GM23248 (cell line): ENCODE results near the gene PLA2G4E. TPM values are rescaled to one million over a fixed set of nuclear protein-coding genes. Genes with fewer than 3 reads are reported as not detected.

Experiments used
- DNase-seq: peaks from one replicate; pipeline ENCODE4 v3.0.0-alpha.2; 2015
- H2AFZ ChIP-seq: fragments of 200-600 bp; sonication (generic); 2 replicates; pipeline ENCODE4 v1.6.1; 2016; ENCODE audit warnings: antibody characterized with exemption
- H3F3A ChIP-seq: fragments of 200-600 bp; sonication (generic); 2 replicates; pipeline ENCODE4 v1.6.1; 2016; ENCODE audit warnings: mild to moderate bottlenecking, antibody characterized with exemption, mixed run types; ENCODE audit not compliant: insufficient read depth
- H3K27ac ChIP-seq: fragments of 200-600 bp; sonication (generic); 2 replicates; pipeline ENCODE4 v1.5.1; 2016; ENCODE audit warnings: mild to moderate bottlenecking
- H3K27me3 ChIP-seq: fragments of 200-600 bp; sonication (generic); replicated peaks from 2 replicates; pipeline ENCODE4 v1.6.1; 2016; ENCODE audit warnings: mild to moderate bottlenecking; ENCODE audit not compliant: insufficient read depth
- H3K36me3 ChIP-seq: fragments of 200-600 bp; sonication (generic); 2 replicates; pipeline ENCODE4 v1.6.1; 2016; ENCODE audit warnings: low read depth, mild to moderate bottlenecking
- H3K4me1 ChIP-seq: fragments of 200-600 bp; sonication (generic); 2 replicates; pipeline ENCODE4 v1.6.1; 2016; ENCODE audit warnings: mild to moderate bottlenecking; ENCODE audit not compliant: insufficient read depth
- H3K4me2 ChIP-seq: fragments of 200-600 bp; sonication (generic); one replicate; pipeline ENCODE4 v1.6.1; 2016; ENCODE audit warnings: mild to moderate bottlenecking; ENCODE audit not compliant: unreplicated experiment
- H3K4me3 ChIP-seq: fragments of 200-600 bp; sonication (generic); 2 replicates; pipeline ENCODE4 v1.5.1; 2016; ENCODE audit warnings: mild to moderate bottlenecking
- H3K79me2 ChIP-seq: fragments of 200-600 bp; sonication (generic); 2 replicates; pipeline ENCODE4 v1.6.1; 2016; ENCODE audit warnings: mild to moderate bottlenecking; ENCODE audit not compliant: insufficient read depth
- H3K9ac ChIP-seq: fragments of 200-600 bp; sonication (generic); 2 replicates; pipeline ENCODE4 v1.6.1; 2016; ENCODE audit warnings: mild to moderate bottlenecking
- H3K9me2 ChIP-seq: fragments of 200-600 bp; sonication (generic); 2 replicates; pipeline ENCODE4 v1.6.1; 2016; ENCODE audit warnings: mixed run types, mild to moderate bottlenecking, moderate library complexity; ENCODE audit not compliant: insufficient read depth
- H3K9me3 ChIP-seq: fragments of 200-600 bp; sonication (generic); one replicate; pipeline ENCODE4 v1.6.1; 2017; ENCODE audit warnings: low read depth
- H4K20me1 ChIP-seq: fragments of 200-600 bp; sonication (generic); 2 replicates; pipeline ENCODE4 v1.6.0; 2016; ENCODE audit not compliant: insufficient read depth
- EZH2 ChIP-seq: fragments of 200-600 bp; sonication (generic); IDR thresholded peaks from 2 replicates; pipeline ENCODE4 v1.6.1; 2018; ENCODE audit warnings: antibody characterized with exemption, mild to moderate bottlenecking; ENCODE audit not compliant: insufficient read depth, poor library complexity, severe bottlenecking
- EZH2phosphoT487 ChIP-seq: fragments of 200-600 bp; sonication (generic); IDR thresholded peaks from 2 replicates; pipeline ENCODE4 v1.6.1; 2018; ENCODE audit warnings: antibody characterized with exemption, moderate library complexity, mild to moderate bottlenecking, low read depth; ENCODE audit not compliant: insufficient read depth
- WGBS, 2 experiments: methylation state at CpG; one replicate each; pipeline ENCODE4 v1.1.6; 2015 to 2017; ENCODE audit warnings: low lambda C conversion rate in 2 of 2, low coverage in 1 of 2; ENCODE audit errors: missing lambda C conversion rate in 2 of 2; 5-methylcytosine and 5-hydroxymethylcytosine counted together
- in situ Hi-C: fragments of 300-500 bp; cut with MboI; formaldehyde crosslinking; loops from 2 replicates; pipeline ENCODE4 v1.15.0; 2020
- polyA plus RNA-seq: library from polyadenylated mRNA; unstranded; fragments of >200 nt; fragmentation: Nextera tagmentation; extraction: Ambion mirVana; gene quantifications from 2 replicates; pipeline ENCODE4 v1.2.1, GENCODE V29; 2016
- total RNA-seq: library from RNA; depleted of rRNA; stranded (reverse); fragments of >200 nt; shearing (Covaris generic); gene quantifications from 2 replicates; pipeline ENCODE4 v1.2.3, GENCODE V29; 2014

The PLA2G4E gene
- total and polyA plus RNA-seq, 2 experiments from 2014 or later: not detected

DNA sequence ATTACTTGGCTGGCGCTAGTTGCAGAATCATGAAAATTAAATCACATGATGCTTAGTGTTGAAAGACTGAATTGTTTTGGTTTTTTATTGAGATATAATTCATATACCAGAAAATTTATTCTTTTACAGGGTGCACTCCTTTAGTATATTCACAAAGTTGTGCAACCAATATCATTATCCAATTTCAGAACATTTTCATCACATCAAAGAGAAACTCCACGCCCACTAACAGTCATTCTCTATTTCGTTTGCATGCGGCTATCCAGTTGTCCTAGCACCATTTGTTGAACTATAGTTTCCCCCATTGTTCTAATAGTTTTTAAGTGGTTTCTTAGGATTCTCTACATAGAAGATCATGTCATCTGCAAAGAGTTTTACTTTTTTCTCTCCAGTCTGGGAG is 52.1 kb downstream of the PLA2G4E start:
- no peaks in the 10 kb centered on the region for H3K27me3 ChIP-seq
- no peak overlapping the region for H2AFZ ChIP-seq
- in situ Hi-C loops: no loop called here
- H3K9ac ChIP-seq: 0 out of 2 replicates have a peak overlapping the region, but pooled peaks have one; percentile 69
- peak overlapping the region; percentile 66 for H3K4me2 ChIP-seq
- peak; percentile 37 for DNase-seq
- H4K20me1 ChIP-seq: no peaks in the 10 kb centered on the region
- no peaks in the 10 kb centered on the region for H3K9me2 ChIP-seq
- no peaks in the 10 kb centered on the region for H3K9me3 ChIP-seq
- WGBS, 2 experiments: 57 to 63% methylated on average over 4 of the region's 4 CpGs
- peak overlapping the region; percentile 75; the same call in 1 of the 2 replicates for H3K27ac ChIP-seq
- H3K4me3 ChIP-seq: no peak overlapping the region
- no peaks in the 10 kb centered on the region for H3K36me3 ChIP-seq
- no peak for TF ChIP-seq EZH2
- TF ChIP-seq EZH2phosphoT487: no peak
- peaks cover 30% of the 10 kb centered on the region for H3F3A ChIP-seq
- peaks cover 85% of the 10 kb centered on the region for H3K79me2 ChIP-seq
- H3K4me1 ChIP-seq: peaks cover 30% of the 10 kb centered on the region

DNA sequence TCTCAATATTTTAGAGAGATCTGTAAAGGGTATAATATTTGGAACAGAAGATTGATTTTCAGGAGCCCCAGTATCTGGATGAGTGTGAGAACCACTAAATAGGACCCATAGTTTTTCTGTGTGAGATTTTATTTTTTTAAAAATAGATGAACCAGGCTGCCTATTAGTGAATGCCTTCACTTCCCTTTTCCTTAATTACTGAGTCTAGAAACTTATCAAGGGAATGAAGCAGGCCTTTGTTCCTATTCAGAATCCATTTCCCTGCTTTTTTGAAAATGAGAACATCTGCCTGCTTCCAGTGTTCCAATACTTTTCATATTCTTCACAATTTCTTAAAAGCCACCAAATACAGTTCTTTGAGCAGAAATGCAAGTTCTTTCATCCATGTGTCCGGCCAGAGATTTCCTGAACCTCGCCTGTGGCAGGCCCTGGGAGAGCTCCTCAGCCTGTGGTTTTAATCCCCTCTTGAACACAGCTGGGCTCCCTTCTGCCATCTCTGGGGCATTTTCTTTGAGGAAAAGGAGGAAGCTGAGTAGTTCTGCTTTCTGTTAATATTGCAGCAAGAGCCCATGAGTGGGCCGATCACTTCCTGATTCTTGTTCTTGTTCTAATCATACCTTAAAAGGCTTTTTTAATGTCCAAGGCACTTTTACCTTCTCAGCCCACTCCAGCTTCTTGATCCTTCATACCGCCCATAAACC is 53.2 kb downstream of the PLA2G4E start:
- no peaks in the 10 kb centered on the region for H4K20me1 ChIP-seq
- 8 to 14% methylated on average over 4 of the region's 4 CpGs for WGBS, 2 experiments
- peak overlapping the region; percentile 66 for H3K4me2 ChIP-seq
- in situ Hi-C loops: no loop called here
- H3K9ac ChIP-seq: peak overlapping the region; percentile 69
- H2AFZ ChIP-seq: peak overlapping the region; percentile 83
- H3K4me3 ChIP-seq: peak overlapping the region; percentile 52
- DNase-seq: peak; percentile 66
- H3K9me3 ChIP-seq: no peaks in the 10 kb centered on the region
- TF ChIP-seq EZH2phosphoT487 (no peak), EZH2 (no peak)
- H3F3A ChIP-seq: peaks cover 30% of the 10 kb centered on the region
- H3K27ac ChIP-seq: peak overlapping the region; percentile 75
- peaks cover 94% of the 10 kb centered on the region for H3K79me2 ChIP-seq
- no peaks in the 10 kb centered on the region for H3K36me3 ChIP-seq
- H3K4me1 ChIP-seq: peaks cover 30% of the 10 kb centered on the region
- no peaks in the 10 kb centered on the region for H3K27me3 ChIP-seq
- H3K9me2 ChIP-seq: no peaks in the 10 kb centered on the region

- H3K27ac ChIP-seq: 0 out of 2 replicates have a peak overlapping the region, but pooled peaks have one; percentile 75
Observed at GRCh38 chr15:41966920-41967465, 53.8 kb downstream of the PLA2G4E start.

GRCh38 chr15:41966414-41966812 is 54.4 kb downstream of the PLA2G4E start:
- in situ Hi-C loops: no loop called here
- TF ChIP-seq EZH2 (no peak), EZH2phosphoT487 (no peak)
- 54 to 57% methylated on average over 4 of the region's 4 CpGs for WGBS, 2 experiments

More at GRCh38 chr15:41966920-41967465, 53.8 kb downstream of the PLA2G4E start:
- Histone ChIP-seq H3K36me3 (no peaks in the 10 kb centered on the region), H3K4me3 (no peak overlapping the region), H3K9me3 (no peaks in the 10 kb centered on the region), H3K79me2 (peaks cover 98% of the 10 kb centered on the region), H3K9me2 (no peaks in the 10 kb centered on the region), H2AFZ (no peak overlapping the region), H4K20me1 (no peaks in the 10 kb centered on the region), H3K9ac (no peak overlapping the region), H3K4me1 (peaks cover 30% of the 10 kb centered on the region), H3K27me3 (no peaks in the 10 kb centered on the region), H3F3A (peaks cover 30% of the 10 kb centered on the region), H3K4me2 (peak overlapping the region; percentile 66)
- no peak for DNase-seq
- in situ Hi-C loops: no loop called here
- TF ChIP-seq EZH2 (no peak), EZH2phosphoT487 (no peak)
- 87 to 91% methylated on average over 3 of the region's 3 CpGs for WGBS, 2 experiments

More at GRCh38 chr15:41966414-41966812, 54.4 kb downstream of the PLA2G4E start:
- H3K27me3 ChIP-seq: no peaks in the 10 kb centered on the region
- H4K20me1 ChIP-seq: no peaks in the 10 kb centered on the region
- no peak overlapping the region for H2AFZ ChIP-seq
- no peak for DNase-seq
- H3K4me3 ChIP-seq: no peak overlapping the region
- H3K9me3 ChIP-seq: no peaks in the 10 kb centered on the region
- H3K4me2 ChIP-seq: no peak overlapping the region
- H3K4me1 ChIP-seq: peaks cover 30% of the 10 kb centered on the region
- no peaks in the 10 kb centered on the region for H3K36me3 ChIP-seq
- peaks cover 99% of the 10 kb centered on the region for H3K79me2 ChIP-seq
- H3K9me2 ChIP-seq: no peaks in the 10 kb centered on the region
- H3K27ac ChIP-seq: no peak overlapping the region
- no peak overlapping the region for H3K9ac ChIP-seq
- peaks cover 30% of the 10 kb centered on the region for H3F3A ChIP-seq
